HEK293T (cell line): ENCODE measurements around the gene NDE1.

Experiments used
- ARNT ChIP-seq: fragments of 450-650 bp; IDR thresholded peaks from 2 replicates; pipeline ENCODE4 v1.6.1; 2017; ENCODE audit warnings: mild to moderate bottlenecking
- BHLHE40 ChIP-seq: fragments of 450-650 bp; IDR thresholded peaks from 2 replicates; pipeline ENCODE4 v1.6.1; 2016; ENCODE audit warnings: mild to moderate bottlenecking, moderate library complexity, borderline replicate concordance
- CTBP1 ChIP-seq: fragments of 450-650 bp; IDR thresholded peaks from 2 replicates; pipeline ENCODE4 v1.6.1; 2016; ENCODE audit warnings: borderline replicate concordance
- FOXA1 ChIP-seq: fragments of 450-650 bp; IDR thresholded peaks from 2 replicates; pipeline ENCODE4 v1.6.1; 2016; ENCODE audit warnings: mild to moderate bottlenecking
- FOXK2 ChIP-seq: fragments of 450-650 bp; IDR thresholded peaks from 2 replicates; pipeline ENCODE4 v1.6.1; 2016; ENCODE audit warnings: mild to moderate bottlenecking
- FOXM1 ChIP-seq: fragments of 450-650 bp; IDR thresholded peaks from 2 replicates; pipeline ENCODE4 v1.6.1; 2017; ENCODE audit warnings: mild to moderate bottlenecking, borderline replicate concordance
- L3MBTL2 ChIP-seq: fragments of 450-650 bp; conservative IDR thresholded peaks from 2 replicates; pipeline ENCODE4 v1.6.1; 2016; ENCODE audit warnings: mild to moderate bottlenecking
- LEF1 ChIP-seq: fragments of 450-650 bp; IDR thresholded peaks from 2 replicates; pipeline ENCODE4 v1.6.1; 2017; ENCODE audit warnings: mild to moderate bottlenecking, borderline replicate concordance
- PKNOX1 ChIP-seq: fragments of 450-650 bp; IDR thresholded peaks from 2 replicates; pipeline ENCODE4 v1.6.1; 2016
- SP1 ChIP-seq: fragments of 450-650 bp; IDR thresholded peaks from 2 replicates; pipeline ENCODE4 v1.6.1; 2017
- SUZ12 ChIP-seq: fragments of 450-650 bp; IDR thresholded peaks from 2 replicates; pipeline ENCODE4 v1.6.1; 2016; ENCODE audit warnings: mild to moderate bottlenecking
- TARDBP ChIP-seq: fragments of 450-650 bp; IDR thresholded peaks from 2 replicates; pipeline ENCODE4 v1.6.1; 2016

GRCh38 chr16:15775209-15775608, 125.2 kb downstream of the NDE1 start:
- TF ChIP-seq SP1: no peak
- TF ChIP-seq TARDBP: no peak
- TF ChIP-seq FOXK2: no peak
- no peak for TF ChIP-seq L3MBTL2
- 0 out of 2 replicates have a peak, but pooled peaks have one; percentile 15 for TF ChIP-seq PKNOX1
- TF ChIP-seq FOXA1: no peak
- TF ChIP-seq FOXM1: no peak
- TF ChIP-seq BHLHE40: no peak
- TF ChIP-seq SUZ12: no peak
- TF ChIP-seq LEF1: no peak
- TF ChIP-seq ARNT: no peak
- no peak for TF ChIP-seq CTBP1
